ENCODE data around the gene OGA. TPM values are rescaled to one million over a fixed set of nuclear protein-coding genes. Genes with fewer than 3 reads are reported as not detected.

The OGA gene
- total RNA-seq, 2 experiments from 2014 or later, result 90.8 to 96.3 TPM

DNA sequence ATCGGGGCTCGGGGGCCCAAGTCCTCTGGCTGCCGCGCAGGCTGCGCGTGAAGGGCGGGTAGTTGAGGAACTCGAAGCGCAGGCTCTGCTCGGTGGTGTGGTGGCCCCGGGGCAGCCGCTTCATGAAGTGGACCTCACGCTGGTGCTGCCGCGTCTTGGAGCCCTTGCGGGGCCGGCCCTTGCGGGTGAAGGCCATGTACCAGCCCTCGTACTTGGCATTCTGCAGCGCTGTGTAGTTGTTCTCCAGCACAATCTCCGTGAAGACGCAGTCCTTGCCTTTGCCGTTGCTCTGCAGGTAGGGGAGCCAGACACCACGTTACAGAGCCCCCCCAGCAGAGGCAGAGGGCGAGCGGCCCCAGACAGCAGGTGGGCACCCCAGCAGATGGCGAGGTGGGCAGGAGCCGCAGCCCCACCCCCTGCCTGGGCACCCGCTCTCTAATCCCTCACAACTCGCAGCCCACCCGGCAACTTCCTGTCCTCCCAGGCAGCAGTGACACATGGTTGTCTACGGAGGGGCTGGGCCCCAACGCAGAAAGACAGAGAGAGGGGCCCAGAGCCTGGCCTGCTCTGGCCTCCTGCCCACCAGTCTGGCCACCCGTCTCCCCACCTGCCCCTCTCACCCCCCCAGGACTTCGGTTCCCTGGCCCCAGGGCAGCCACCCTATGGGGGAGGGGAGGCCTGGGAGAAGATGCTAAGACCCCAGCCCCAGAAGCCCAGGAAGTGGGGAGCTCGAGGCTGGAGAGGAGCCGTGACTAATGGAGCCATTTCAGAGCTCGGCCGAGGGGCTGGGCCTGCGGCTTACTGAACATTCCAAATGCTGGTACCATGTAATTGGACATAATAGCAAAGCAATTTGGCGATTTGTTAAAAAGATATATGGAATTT, 47.7 kb downstream of the OGA start:
- no peak overlapping the region for H3K27ac Mint-ChIP-seq
- no peak for DNase-seq
- CTCF ChIA-PET, result interaction anchor here (0.6 to 0.7 kb wide), 2 partner anchors 166 to 200 kb away, joined by 3 to 7 read pairs; no protein-coding TSS in a partner anchor
- H3K9me3 Mint-ChIP-seq, result no peaks in the 10 kb centered on the region
- H3K4me3 Mint-ChIP-seq, result no peak overlapping the region
- H3K36me3 Mint-ChIP-seq (ENCODE audit: low read depth), result no peaks in the 10 kb centered on the region
- H3K4me1 Mint-ChIP-seq (ENCODE audit: low read depth), result peaks cover 17% of the 10 kb centered on the region
- H3K27me3 Mint-ChIP-seq (ENCODE audit: low read depth), result peaks cover 50% of the 10 kb centered on the region
- intact Hi-C loops (cut with micrococcal nuclease), result no loop called here

GRCh38 chr10:101769541-101770180, 48.6 kb downstream of the OGA start:
- no peak for DNase-seq
- Mint-ChIP-seq H3K4me1 (ENCODE audit: low read depth) (peaks cover 13% of the 10 kb centered on the region), H3K27me3 (ENCODE audit: low read depth) (peaks cover 42% of the 10 kb centered on the region), H3K4me3 (no peak overlapping the region), H3K27ac (no peak overlapping the region), H3K9me3 (no peaks in the 10 kb centered on the region), H3K36me3 (ENCODE audit: low read depth) (no peaks in the 10 kb centered on the region)
- intact Hi-C loops (cut with micrococcal nuclease), result no loop called here
- CTCF ChIA-PET, result interaction anchor here (0.7 to 2.7 kb wide), 2 partner anchors 11 to 165 kb away, joined by 7 to 13 read pairs; no protein-coding TSS in a partner anchor

DNA sequence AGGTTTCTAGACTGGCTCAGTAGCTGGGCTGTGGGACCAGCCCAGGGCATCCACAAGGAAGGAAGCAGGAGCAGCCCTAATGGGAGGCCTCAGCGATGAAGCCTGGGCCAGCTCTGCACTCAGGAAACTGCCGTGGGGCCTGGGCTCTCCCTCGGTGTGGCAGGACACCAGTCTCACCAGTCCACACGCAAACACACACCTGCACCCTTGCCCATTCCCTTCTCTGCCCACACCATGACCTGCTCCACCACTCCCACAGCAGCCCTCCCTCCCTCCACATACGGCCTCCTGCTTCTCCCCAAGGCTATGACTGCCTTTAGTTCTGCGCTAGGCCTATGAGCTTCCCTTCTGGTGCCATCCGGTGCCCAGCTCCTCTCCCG, 49.5 kb downstream of the OGA start:
- DNase-seq, result no peak
- no peak overlapping the region for H3K4me3 Mint-ChIP-seq
- CTCF ChIA-PET, result interaction anchor here (2.7 kb wide), 1 partner anchor 12 kb away, joined by 13 read pairs; no protein-coding TSS in a partner anchor
- no peaks in the 10 kb centered on the region for H3K36me3 Mint-ChIP-seq (ENCODE audit: low read depth)
- H3K9me3 Mint-ChIP-seq, result no peaks in the 10 kb centered on the region
- peaks cover 33% of the 10 kb centered on the region for H3K27me3 Mint-ChIP-seq (ENCODE audit: low read depth)
- H3K27ac Mint-ChIP-seq, result no peak overlapping the region
- intact Hi-C loops (cut with micrococcal nuclease), result no loop called here
- H3K4me1 Mint-ChIP-seq (ENCODE audit: low read depth), result peaks cover 5% of the 10 kb centered on the region

GRCh38 chr10:101767966-101768790, 50.1 kb downstream of the OGA start:
- no peak for DNase-seq
- no peaks in the 10 kb centered on the region for H3K4me1 Mint-ChIP-seq (ENCODE audit: low read depth)
- H3K36me3 Mint-ChIP-seq (ENCODE audit: low read depth), result no peaks in the 10 kb centered on the region
- CTCF ChIA-PET, result interaction anchor here (2.7 kb wide), 1 partner anchor 13 kb away, joined by 13 read pairs; no protein-coding TSS in a partner anchor
- no peaks in the 10 kb centered on the region for H3K9me3 Mint-ChIP-seq
- intact Hi-C loops (cut with micrococcal nuclease), result no loop called here
- H3K4me3 Mint-ChIP-seq, result no peak overlapping the region
- H3K27ac Mint-ChIP-seq, result no peak overlapping the region
- peaks cover 27% of the 10 kb centered on the region for H3K27me3 Mint-ChIP-seq (ENCODE audit: low read depth)

DNA sequence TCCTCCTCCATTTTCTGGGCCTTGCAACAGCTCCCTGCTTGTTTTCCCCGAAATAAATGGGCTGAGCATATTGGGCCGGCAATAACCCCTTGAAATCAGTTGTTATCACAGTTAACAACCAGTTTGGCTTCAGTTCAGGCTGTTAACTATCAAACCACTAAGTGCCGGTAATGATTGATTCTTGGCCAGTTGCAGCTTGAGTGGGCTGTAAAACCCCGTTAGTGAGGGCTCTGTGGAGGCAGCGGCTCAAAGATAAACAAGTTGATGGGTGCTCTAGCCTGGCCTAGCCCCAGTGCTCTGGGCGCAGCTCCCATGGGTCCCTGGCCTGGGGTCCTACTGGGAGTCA, 50.7 kb downstream of the OGA start:
- H3K27me3 Mint-ChIP-seq (ENCODE audit: low read depth), result peaks cover 21% of the 10 kb centered on the region
- no peaks in the 10 kb centered on the region for H3K9me3 Mint-ChIP-seq
- H3K27ac Mint-ChIP-seq, result no peak overlapping the region
- H3K4me3 Mint-ChIP-seq, result no peak overlapping the region
- no peak for DNase-seq
- CTCF ChIA-PET, result interaction anchor here (2.7 kb wide), 1 partner anchor 13 kb away, joined by 13 read pairs; no protein-coding TSS in a partner anchor
- H3K36me3 Mint-ChIP-seq (ENCODE audit: low read depth), result no peaks in the 10 kb centered on the region
- intact Hi-C loops (cut with micrococcal nuclease), result no loop called here
- no peaks in the 10 kb centered on the region for H3K4me1 Mint-ChIP-seq (ENCODE audit: low read depth)

DNA sequence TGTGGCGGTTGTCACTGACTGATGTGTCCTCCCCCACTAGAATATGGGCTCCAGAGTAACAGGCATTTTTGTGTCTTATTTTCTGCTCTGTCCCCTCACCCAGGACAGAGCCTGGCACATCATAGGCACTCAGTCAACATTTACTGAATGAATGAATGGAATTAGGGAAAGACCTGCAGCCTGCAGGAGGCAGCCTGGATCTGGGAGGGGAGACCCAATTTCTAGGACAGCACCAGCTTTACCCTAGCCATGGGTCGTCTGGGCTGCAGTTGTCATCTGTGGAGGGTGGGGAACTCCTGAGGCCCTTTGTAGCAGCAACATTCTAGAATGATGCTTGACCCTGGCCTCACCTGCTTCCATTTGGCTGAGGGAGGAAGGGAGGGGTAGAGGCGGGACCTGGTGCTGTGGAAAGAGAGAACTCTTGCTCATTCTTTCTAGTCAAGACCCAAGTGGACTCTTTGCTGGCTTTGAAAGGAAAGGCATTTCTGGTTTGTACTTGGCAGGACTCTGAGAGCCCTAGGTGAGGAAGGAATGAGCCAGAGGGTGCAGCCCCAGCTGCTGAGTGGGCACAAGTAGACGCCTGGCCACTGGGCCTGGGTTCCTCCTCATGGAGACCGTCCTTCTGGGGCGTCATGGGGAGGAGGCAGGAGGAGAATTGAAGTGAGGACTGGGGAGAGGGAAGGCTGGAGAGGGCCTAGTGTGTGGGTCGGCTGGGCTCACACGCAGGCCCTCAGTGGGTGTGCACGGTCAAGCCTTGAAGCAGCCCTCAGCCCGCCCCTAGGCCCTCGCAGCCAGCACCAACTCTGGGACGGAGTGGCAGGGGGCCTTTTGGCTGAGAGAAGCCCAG, 51.3 kb downstream of the OGA start:
- Mint-ChIP-seq H3K4me3 (no peak overlapping the region), H3K36me3 (ENCODE audit: low read depth) (no peaks in the 10 kb centered on the region), H3K9me3 (no peaks in the 10 kb centered on the region), H3K4me1 (ENCODE audit: low read depth) (no peaks in the 10 kb centered on the region), H3K27me3 (ENCODE audit: low read depth) (peaks cover 15% of the 10 kb centered on the region), H3K27ac (no peak overlapping the region)
- CTCF ChIA-PET, result interaction anchor here (0.6 to 2.7 kb wide), 2 partner anchors 14 to 596 kb away, joined by 3 to 13 read pairs; no protein-coding TSS in a partner anchor
- DNase-seq, result no peak
- intact Hi-C loops (cut with micrococcal nuclease), result no loop called here

GRCh38 chr10:101766306-101766705, 51.9 kb downstream of the OGA start:
- DNase-seq, result no peak
- Mint-ChIP-seq H3K4me3 (no peak overlapping the region), H3K27me3 (ENCODE audit: low read depth) (peaks cover 9% of the 10 kb centered on the region), H3K9me3 (no peaks in the 10 kb centered on the region), H3K36me3 (ENCODE audit: low read depth) (no peaks in the 10 kb centered on the region), H3K27ac (no peak overlapping the region), H3K4me1 (ENCODE audit: low read depth) (no peaks in the 10 kb centered on the region)
- intact Hi-C loops (cut with micrococcal nuclease), result no loop called here
- CTCF ChIA-PET, result interaction anchor here (0.6 kb wide), 1 partner anchor 595 kb away, joined by 3 read pairs; no protein-coding TSS in a partner anchor

GRCh38 chr10:101763141-101763846, 55.0 kb downstream of the OGA start:
- no peak overlapping the region for H3K27ac Mint-ChIP-seq
- peaks cover 4% of the 10 kb centered on the region for H3K27me3 Mint-ChIP-seq (ENCODE audit: low read depth)
- intact Hi-C loops (cut with micrococcal nuclease), result no loop called here
- no peaks in the 10 kb centered on the region for H3K36me3 Mint-ChIP-seq (ENCODE audit: low read depth)
- no peaks in the 10 kb centered on the region for H3K9me3 Mint-ChIP-seq
- no peaks in the 10 kb centered on the region for H3K4me1 Mint-ChIP-seq (ENCODE audit: low read depth)
- CTCF ChIA-PET, result interaction anchor here (0.6 kb wide), 1 partner anchor 21 kb away, joined by 3 read pairs; no protein-coding TSS in a partner anchor
- no peak for DNase-seq
- no peak overlapping the region for H3K4me3 Mint-ChIP-seq

- DNase-seq, result no peak
- H3K4me3 Mint-ChIP-seq, result no peak overlapping the region
- no peaks in the 10 kb centered on the region for H3K9me3 Mint-ChIP-seq
- H3K36me3 Mint-ChIP-seq (ENCODE audit: low read depth), result no peaks in the 10 kb centered on the region
- peaks cover 4% of the 10 kb centered on the region for H3K27me3 Mint-ChIP-seq (ENCODE audit: low read depth)
- H3K27ac Mint-ChIP-seq, result no peak overlapping the region
- intact Hi-C loops (cut with micrococcal nuclease), result no loop called here
- CTCF ChIA-PET, result interaction anchor here (0.6 kb wide), 1 partner anchor 20 kb away, joined by 3 read pairs; no protein-coding TSS in a partner anchor
- no peaks in the 10 kb centered on the region for H3K4me1 Mint-ChIP-seq (ENCODE audit: low read depth)
Observed at GRCh38 chr10:101762736-101763135, 55.5 kb downstream of the OGA start.

DNA sequence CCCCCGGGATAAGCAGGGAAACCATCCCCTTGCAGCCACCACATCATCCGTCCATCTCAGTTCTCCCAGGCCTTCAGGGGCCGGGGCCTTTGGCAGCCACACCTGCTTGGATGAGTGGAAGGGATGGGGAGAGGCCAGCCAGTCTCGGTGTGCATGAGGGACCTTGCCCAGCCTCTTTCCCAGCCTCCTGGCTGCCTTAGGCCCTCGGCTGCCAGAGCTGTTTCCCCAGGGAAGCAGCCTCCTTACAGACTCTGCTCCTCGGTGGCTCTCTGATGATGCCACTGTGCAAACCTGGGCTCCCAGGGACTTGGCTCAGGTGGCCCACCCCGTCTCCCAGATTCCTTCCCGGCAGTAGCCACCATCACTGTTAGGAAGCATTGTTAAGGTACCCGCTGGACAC, 57.0 kb downstream of the OGA start:
- CTCF ChIA-PET, result no interaction called here
- H3K27me3 Mint-ChIP-seq (ENCODE audit: low read depth), result peaks cover 6% of the 10 kb centered on the region
- intact Hi-C loops (cut with micrococcal nuclease), result no loop called here

GRCh38 chr10:101760510-101760909, 57.7 kb downstream of the OGA start:
- H3K4me1 Mint-ChIP-seq (ENCODE audit: low read depth), result no peaks in the 10 kb centered on the region
- no peak overlapping the region for H3K27ac Mint-ChIP-seq
- intact Hi-C loops (cut with micrococcal nuclease), result no loop called here
- H3K9me3 Mint-ChIP-seq, result no peaks in the 10 kb centered on the region
- CTCF ChIA-PET, result no interaction called here
- H3K27me3 Mint-ChIP-seq (ENCODE audit: low read depth), result peaks cover 5% of the 10 kb centered on the region
- H3K36me3 Mint-ChIP-seq (ENCODE audit: low read depth), result no peaks in the 10 kb centered on the region
- DNase-seq, result no peak
- H3K4me3 Mint-ChIP-seq, result no peak overlapping the region

More for the DNA sequence above, 57.0 kb downstream of the OGA start:
- H3K9me3 Mint-ChIP-seq, result no peaks in the 10 kb centered on the region
- H3K4me3 Mint-ChIP-seq, result no peak overlapping the region
- H3K36me3 Mint-ChIP-seq (ENCODE audit: low read depth), result no peaks in the 10 kb centered on the region
- H3K4me1 Mint-ChIP-seq (ENCODE audit: low read depth), result no peaks in the 10 kb centered on the region
- no peak overlapping the region for H3K27ac Mint-ChIP-seq
- DNase-seq, result no peak

Measured in activated naive CD4-positive, alpha-beta T cell treated with anti-CD3 and anti-CD28 coated beads for 36 hours (primary cell).